RWPE1 (cell line): ENCODE measurements around the gene CHSY1.

Experiments used
- CTCF ChIA-PET: fragments of 350-600 bp; sonication (Branson Sonifier 250); formaldehyde crosslinking; extraction: SDS; loops from one replicate; lab custom pipeline; 2021; lab: Yijun Ruan, JAX
- POLR2A ChIA-PET: fragments of 400-600 bp; formaldehyde crosslinking; extraction: SDS; loops from one replicate; lab custom pipeline; 2020; ENCODE audit warnings: antibody characterized with exemption; ENCODE audit not compliant: low non-redundant PET; lab: Yijun Ruan, JAX
- DNase-seq: peaks from one replicate; pipeline ENCODE4 v3.0.0; 2012; ENCODE audit warnings: low spot score
- H3K27ac ChIP-seq: fragments of 450-650 bp; 2 replicates; pipeline ENCODE4 v1.5.1; 2017
- CTCF ChIP-seq: fragments of 450-650 bp; conservative IDR thresholded peaks from 2 replicates; pipeline ENCODE4 v1.5.1; 2017; ENCODE audit warnings: low read depth, mild to moderate bottlenecking

Gene CHSY1

DNA sequence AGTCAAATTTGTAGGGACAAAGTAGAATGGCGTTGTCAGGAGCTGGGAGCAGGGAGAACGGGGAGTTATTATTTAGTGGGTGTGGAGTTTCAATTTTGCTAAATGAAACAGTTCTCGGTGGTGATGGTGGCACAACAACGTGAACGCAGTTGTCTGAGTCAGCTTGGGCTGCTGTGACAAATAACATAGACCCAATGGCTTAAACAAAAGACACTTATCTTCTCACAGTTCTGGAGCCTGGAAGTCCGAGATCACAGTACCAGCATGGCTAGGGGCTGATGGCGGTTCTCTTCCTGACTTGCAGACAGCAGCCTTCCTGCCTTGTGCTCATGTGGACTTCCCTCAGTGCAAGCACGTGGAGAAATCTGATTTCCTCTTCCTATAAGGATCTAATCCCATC lies 90.2 kb downstream of the CHSY1 start:
- H3K27ac ChIP-seq, result no peak overlapping the region
- POLR2A ChIA-PET, result no interaction called here
- no peak for TF ChIP-seq CTCF
- CTCF ChIA-PET, result no interaction called here
- DNase-seq, result no peak

GRCh38 chr15:101159936-101160815 lies 91.7 kb downstream of the CHSY1 start:
- DNase-seq, result no peak
- TF ChIP-seq CTCF, result no peak
- POLR2A ChIA-PET, result no interaction called here

DNA sequence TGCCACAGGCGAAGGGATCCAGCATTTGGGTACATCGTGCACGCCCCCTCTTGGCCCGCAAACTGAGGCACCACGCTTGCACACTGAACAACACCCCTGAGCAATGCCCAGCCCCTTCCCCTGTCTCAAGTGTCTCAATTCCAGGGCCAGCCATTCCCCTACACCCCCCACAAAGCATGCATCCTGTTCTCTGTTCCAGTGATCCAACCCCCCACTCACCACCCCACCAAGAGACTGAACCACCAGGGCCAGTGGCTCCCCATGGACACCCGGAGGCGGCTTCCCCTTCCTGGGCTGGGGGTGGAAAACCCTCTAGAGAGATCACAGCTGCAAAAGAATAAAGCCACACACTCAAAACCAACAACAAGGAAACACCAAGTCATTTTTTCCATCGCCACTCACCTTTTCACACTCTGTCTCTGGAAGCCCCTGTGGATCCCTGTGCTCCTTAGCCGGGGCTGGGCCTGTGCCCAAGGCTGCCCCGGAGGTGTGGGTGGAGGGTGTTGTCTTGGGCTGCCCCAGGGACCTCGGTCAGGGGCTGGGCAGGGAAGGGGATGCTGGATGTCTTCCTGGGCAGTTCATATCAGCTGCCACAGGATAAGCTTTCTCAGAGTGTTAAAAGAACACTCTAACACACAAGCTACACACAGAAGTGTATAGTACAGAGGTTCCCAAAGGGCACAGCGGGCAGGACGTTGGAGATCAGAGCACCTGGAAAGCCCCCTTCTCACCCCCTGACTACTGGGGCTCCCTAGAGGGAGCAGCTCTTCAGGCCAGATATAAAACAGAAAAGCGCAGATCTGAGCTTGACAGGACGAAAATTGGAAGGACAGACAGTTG lies 92.5 kb downstream of the CHSY1 start:
- no peak for TF ChIP-seq CTCF
- CTCF ChIA-PET, result interaction anchor here (0.6 to 1.0 kb wide), 3 partner anchors 12 to 48 kb away, joined by 3 to 4 read pairs (median 3); no protein-coding TSS in a partner anchor
- H3K27ac ChIP-seq, result no peak overlapping the region
- DNase-seq, result no peak
- POLR2A ChIA-PET, result no interaction called here

More at GRCh38 chr15:101159936-101160815, 91.7 kb downstream of the CHSY1 start:
- no peak overlapping the region for H3K27ac ChIP-seq
- CTCF ChIA-PET, result interaction anchor here (0.6 to 1.0 kb wide), 4 partner anchors 11 to 49 kb away, joined by 3 to 4 read pairs (median 3); no protein-coding TSS in a partner anchor

DNA sequence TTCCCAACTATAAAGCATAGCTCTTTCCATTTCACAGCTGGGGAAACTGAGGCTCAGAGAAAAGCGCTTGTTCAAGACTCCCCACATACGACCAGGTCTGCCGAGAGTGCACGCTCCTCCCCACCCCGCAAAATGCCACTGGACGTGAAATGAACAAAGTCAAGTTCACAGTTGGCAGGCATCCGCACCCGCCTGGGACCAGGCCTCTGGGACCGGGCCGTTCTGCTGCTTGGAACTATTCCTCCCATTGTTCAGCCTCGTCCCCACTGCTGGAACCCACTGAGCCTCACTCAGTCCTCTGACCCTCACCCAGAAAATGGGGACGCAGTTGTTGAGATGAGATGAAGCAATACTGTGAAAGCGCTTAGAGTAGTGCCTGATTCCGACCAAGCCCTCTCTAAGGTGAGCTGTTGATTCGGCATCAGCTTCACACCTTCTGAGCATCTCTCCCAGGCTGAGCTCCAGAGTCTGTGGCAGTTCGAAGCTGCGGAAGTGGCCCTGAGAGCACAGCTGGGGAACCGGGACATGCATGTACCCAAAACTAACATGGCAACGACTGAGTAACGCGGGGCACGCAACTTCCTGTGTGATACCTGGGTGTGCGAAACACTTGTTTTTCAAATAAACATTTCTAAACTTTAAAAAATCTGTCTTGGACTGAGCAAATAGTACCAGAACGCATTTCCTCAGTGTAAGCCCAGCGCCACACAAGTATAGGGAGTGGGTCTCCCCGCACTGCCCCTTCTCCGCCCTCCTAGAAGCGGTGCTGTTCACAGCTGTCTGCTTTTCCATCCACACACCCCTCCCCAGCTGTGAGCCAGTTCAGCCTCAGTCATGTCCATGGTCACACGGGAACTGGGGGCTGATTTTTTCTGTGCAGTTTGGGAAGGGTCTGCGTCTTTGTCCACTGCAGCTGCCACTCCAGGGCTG lies 93.4 kb downstream of the CHSY1 start:
- no peak overlapping the region for H3K27ac ChIP-seq
- POLR2A ChIA-PET, result no interaction called here
- TF ChIP-seq CTCF, result no peak
- DNase-seq, result no peak
- CTCF ChIA-PET, result no interaction called here

- ChIA-PET POLR2A (no interaction called here), CTCF (no interaction called here)
- no peak for DNase-seq
- no peak for TF ChIP-seq CTCF
- H3K27ac ChIP-seq, result no peak overlapping the region
Observed at GRCh38 chr15:101157721-101158120, 94.1 kb downstream of the CHSY1 start.
